Chondrocyte (in vitro differentiated cells): ENCODE results near the gene TMIGD1. TPM values are rescaled to one million over a fixed set of nuclear protein-coding genes. Genes with fewer than 3 reads are reported as not detected.

Experiments
- DNase-seq: peaks from one replicate; pipeline ENCODE4 v3.0.0; 2021; ENCODE audit warnings: mixed read lengths, low spot score
- H3K27ac Mint-ChIP-seq: one replicate; pipeline ENCODE4 v1.8.0; 2021; ENCODE audit warnings: mild to moderate bottlenecking, moderate library complexity, mixed read lengths; ENCODE audit not compliant: unreplicated experiment
- H3K27me3 Mint-ChIP-seq: 2 replicates; pipeline ENCODE4 v1.8.0; 2021; ENCODE audit warnings: low read depth, mixed read lengths
- H3K36me3 Mint-ChIP-seq: 2 replicates; pipeline ENCODE4 v1.8.0; 2021; ENCODE audit warnings: low read depth, mixed read lengths
- H3K4me1 Mint-ChIP-seq: 2 replicates; pipeline ENCODE4 v1.8.0; 2021; ENCODE audit warnings: low read depth, mild to moderate bottlenecking, mixed read lengths
- H3K4me3 Mint-ChIP-seq: one replicate; pipeline ENCODE4 v1.8.0; 2021; ENCODE audit warnings: mild to moderate bottlenecking, moderate library complexity, mixed read lengths; ENCODE audit not compliant: unreplicated experiment
- H3K9me3 Mint-ChIP-seq: 2 replicates; pipeline ENCODE4 v1.8.0; 2021; ENCODE audit warnings: low read depth, mixed read lengths
- CTCF ChIP-seq: fragments of 200-600 bp; sonication (generic); IDR thresholded peaks from 2 replicates; pipeline ENCODE4 v1.5.0; 2021; ENCODE audit warnings: antibody characterized with exemption, mild to moderate bottlenecking, moderate library complexity
- total RNA-seq: library from RNA; stranded (reverse); gene quantifications from 3 replicates; pipeline ENCODE4 v1.2.1, GENCODE V29; 2021

TMIGD1 gene
- total RNA-seq, 1 donor from 2014 or later = not detected

GRCh38 chr17:30297715-30298114 lies 36.1 kb downstream of the TMIGD1 start:
- H3K4me1 Mint-ChIP-seq = peaks cover 5% of the 10 kb centered on the region
- no peaks in the 10 kb centered on the region for H3K27me3 Mint-ChIP-seq
- no peak overlapping the region for H3K4me3 Mint-ChIP-seq
- H3K27ac Mint-ChIP-seq = no peak overlapping the region
- no peak for TF ChIP-seq CTCF
- no peak for DNase-seq
- no peaks in the 10 kb centered on the region for H3K36me3 Mint-ChIP-seq
- no peaks in the 10 kb centered on the region for H3K9me3 Mint-ChIP-seq

GRCh38 chr17:30296499-30297080 lies 37.3 kb downstream of the TMIGD1 start:
- H3K27me3 Mint-ChIP-seq = no peaks in the 10 kb centered on the region
- DNase-seq = no peak
- no peak for TF ChIP-seq CTCF
- H3K4me3 Mint-ChIP-seq = no peak overlapping the region
- no peaks in the 10 kb centered on the region for H3K36me3 Mint-ChIP-seq
- peaks cover 5% of the 10 kb centered on the region for H3K4me1 Mint-ChIP-seq
- H3K27ac Mint-ChIP-seq = peak overlapping the region; percentile 81
- H3K9me3 Mint-ChIP-seq = no peaks in the 10 kb centered on the region

- Mint-ChIP-seq H3K36me3 (peaks cover 2% of the 10 kb centered on the region), H3K9me3 (no peaks in the 10 kb centered on the region), H3K27me3 (no peaks in the 10 kb centered on the region), H3K4me3 (peak overlapping the region; percentile 63), H3K27ac (peak overlapping the region; percentile 17), H3K4me1 (peaks cover 23% of the 10 kb centered on the region)
- TF ChIP-seq CTCF = no peak
- no peak for DNase-seq
Observed at GRCh38 chr17:30292286-30292858, 41.5 kb downstream of the TMIGD1 start.

- H3K4me3 Mint-ChIP-seq = peak within 1 kb of the TSS; percentile 91
- peaks cover 4% of the 10 kb centered on the region for H3K36me3 Mint-ChIP-seq
- peak; percentile 93 for DNase-seq
- peaks cover 21% of the 10 kb centered on the region for H3K4me1 Mint-ChIP-seq
- H3K9me3 Mint-ChIP-seq = no peaks in the 10 kb centered on the region
- peak within 1 kb of the TSS; percentile 77 for H3K27ac Mint-ChIP-seq
- TF ChIP-seq CTCF = no peak
- H3K27me3 Mint-ChIP-seq = no peaks in the 10 kb centered on the region
Observed at GRCh38 chr17:30291543-30292285, 42.1 kb downstream of the TMIGD1 start, which contains the start of gene BLMH. BLMH (minus strand) TSS chr17:30291944; CDS start chr17:30291819, 125 bp downstream.

GRCh38 chr17:30290696-30291542 lies 42.9 kb downstream of the TMIGD1 start:
- no peaks in the 10 kb centered on the region for H3K27me3 Mint-ChIP-seq
- peaks cover 18% of the 10 kb centered on the region for H3K4me1 Mint-ChIP-seq
- peaks cover 6% of the 10 kb centered on the region for H3K36me3 Mint-ChIP-seq
- H3K27ac Mint-ChIP-seq = peak overlapping the region; percentile 77
- DNase-seq = no peak
- H3K4me3 Mint-ChIP-seq = peak overlapping the region; percentile 91
- TF ChIP-seq CTCF = no peak
- no peaks in the 10 kb centered on the region for H3K9me3 Mint-ChIP-seq
